ENCODE results near the gene ACTL6B.
A peak's percentile ranks its signal among the peaks of the same experiment; 100 is the strongest.

Gene ACTL6B

GRCh38 chr7:100682228-100682741 lies 26.0 kb upstream of the ACTL6B start:
- Histone ChIP-seq H3K9me3 (ENCODE audit: control insufficient read depth, low read depth, low read length) (no peaks in the 10 kb centered on the region), H3K27ac (ENCODE audit: low read length) (no peak overlapping the region), H3K27me3 (ENCODE audit: control insufficient read depth, insufficient read depth, low read length) (no peaks in the 10 kb centered on the region), H3K4me1 (ENCODE audit: control insufficient read depth, low read depth, low read length) (no peaks in the 10 kb centered on the region), H3K9ac (ENCODE audit: low read length) (no peak overlapping the region), H3K4me3 (ENCODE audit: low read length) (no peak overlapping the region), H3K36me3 (ENCODE audit: control insufficient read depth, low read depth, low read length) (peaks cover 70% of the 10 kb centered on the region)

GRCh38 chr7:100681491-100682227 lies 25.4 kb upstream of the ACTL6B start:
- no peak overlapping the region for H3K9ac ChIP-seq (ENCODE audit: low read length)
- no peaks in the 10 kb centered on the region for H3K27me3 ChIP-seq (ENCODE audit: control insufficient read depth, insufficient read depth, low read length)
- no peak overlapping the region for H3K27ac ChIP-seq (ENCODE audit: low read length)
- peaks cover 65% of the 10 kb centered on the region for H3K36me3 ChIP-seq (ENCODE audit: control insufficient read depth, low read depth, low read length)
- H3K4me1 ChIP-seq (ENCODE audit: control insufficient read depth, low read depth, low read length), result no peaks in the 10 kb centered on the region
- H3K9me3 ChIP-seq (ENCODE audit: control insufficient read depth, low read depth, low read length), result no peaks in the 10 kb centered on the region
- H3K4me3 ChIP-seq (ENCODE audit: low read length), result no peak overlapping the region

GRCh38 chr7:100680576-100681271 lies 24.5 kb upstream of the ACTL6B start:
- Histone ChIP-seq H3K36me3 (ENCODE audit: control insufficient read depth, low read depth, low read length) (peaks cover 55% of the 10 kb centered on the region), H3K27ac (ENCODE audit: low read length) (no peak overlapping the region)

GRCh38 chr7:100679927-100680575 lies 23.8 kb upstream of the ACTL6B start:
- no peak overlapping the region for H3K27ac ChIP-seq (ENCODE audit: low read length)
- H3K36me3 ChIP-seq (ENCODE audit: control insufficient read depth, low read depth, low read length), result peaks cover 49% of the 10 kb centered on the region
- H3K27me3 ChIP-seq (ENCODE audit: control insufficient read depth, insufficient read depth, low read length), result no peaks in the 10 kb centered on the region
- H3K4me3 ChIP-seq (ENCODE audit: low read length), result no peak overlapping the region
- no peak overlapping the region for H3K9ac ChIP-seq (ENCODE audit: low read length)
- no peaks in the 10 kb centered on the region for H3K9me3 ChIP-seq (ENCODE audit: control insufficient read depth, low read depth, low read length)
- H3K4me1 ChIP-seq (ENCODE audit: control insufficient read depth, low read depth, low read length), result no peaks in the 10 kb centered on the region

More at GRCh38 chr7:100680576-100681271, 24.5 kb upstream of the ACTL6B start:
- Histone ChIP-seq H3K27me3 (ENCODE audit: control insufficient read depth, insufficient read depth, low read length) (no peaks in the 10 kb centered on the region), H3K4me3 (ENCODE audit: low read length) (no peak overlapping the region), H3K9me3 (ENCODE audit: control insufficient read depth, low read depth, low read length) (no peaks in the 10 kb centered on the region), H3K9ac (ENCODE audit: low read length) (no peak overlapping the region), H3K4me1 (ENCODE audit: control insufficient read depth, low read depth, low read length) (no peaks in the 10 kb centered on the region)

GRCh38 chr7:100679129-100679926 lies 23.1 kb upstream of the ACTL6B start:
- peaks cover 41% of the 10 kb centered on the region for H3K36me3 ChIP-seq (ENCODE audit: control insufficient read depth, low read depth, low read length)
- no peak overlapping the region for H3K4me3 ChIP-seq (ENCODE audit: low read length)
- H3K4me1 ChIP-seq (ENCODE audit: control insufficient read depth, low read depth, low read length), result no peaks in the 10 kb centered on the region
- H3K9ac ChIP-seq (ENCODE audit: low read length), result no peak overlapping the region
- no peaks in the 10 kb centered on the region for H3K9me3 ChIP-seq (ENCODE audit: control insufficient read depth, low read depth, low read length)
- H3K27ac ChIP-seq (ENCODE audit: low read length), result no peak overlapping the region
- no peaks in the 10 kb centered on the region for H3K27me3 ChIP-seq (ENCODE audit: control insufficient read depth, insufficient read depth, low read length)

- Histone ChIP-seq H3K9me3 (ENCODE audit: control insufficient read depth, low read depth, low read length) (no peaks in the 10 kb centered on the region), H3K36me3 (ENCODE audit: control insufficient read depth, low read depth, low read length) (peaks cover 33% of the 10 kb centered on the region), H3K4me3 (ENCODE audit: low read length) (no peak overlapping the region), H3K27me3 (ENCODE audit: control insufficient read depth, insufficient read depth, low read length) (no peaks in the 10 kb centered on the region), H3K27ac (ENCODE audit: low read length) (no peak overlapping the region), H3K9ac (ENCODE audit: low read length) (no peak overlapping the region), H3K4me1 (ENCODE audit: control insufficient read depth, low read depth, low read length) (no peaks in the 10 kb centered on the region)
Observed at GRCh38 chr7:100678291-100678984, 22.2 kb upstream of the ACTL6B start.

- Histone ChIP-seq H3K4me1 (ENCODE audit: control insufficient read depth, low read depth, low read length) (no peaks in the 10 kb centered on the region), H3K4me3 (ENCODE audit: low read length) (no peak overlapping the region), H3K27me3 (ENCODE audit: control insufficient read depth, insufficient read depth, low read length) (peaks cover 4% of the 10 kb centered on the region), H3K9me3 (ENCODE audit: control insufficient read depth, low read depth, low read length) (no peaks in the 10 kb centered on the region), H3K9ac (ENCODE audit: low read length) (no peak overlapping the region), H3K27ac (ENCODE audit: low read length) (no peak overlapping the region), H3K36me3 (ENCODE audit: control insufficient read depth, low read depth, low read length) (peaks cover 25% of the 10 kb centered on the region)
Observed at GRCh38 chr7:100677308-100678267, 21.3 kb upstream of the ACTL6B start.

- peaks cover 16% of the 10 kb centered on the region for H3K36me3 ChIP-seq (ENCODE audit: control insufficient read depth, low read depth, low read length)
- H3K27ac ChIP-seq (ENCODE audit: low read length), result no peak overlapping the region
- H3K9ac ChIP-seq (ENCODE audit: low read length), result no peak overlapping the region
- H3K27me3 ChIP-seq (ENCODE audit: control insufficient read depth, insufficient read depth, low read length), result peaks cover 13% of the 10 kb centered on the region
- no peaks in the 10 kb centered on the region for H3K9me3 ChIP-seq (ENCODE audit: control insufficient read depth, low read depth, low read length)
- H3K4me1 ChIP-seq (ENCODE audit: control insufficient read depth, low read depth, low read length), result no peaks in the 10 kb centered on the region
- peak overlapping the region; percentile 77 for H3K4me3 ChIP-seq (ENCODE audit: low read length)
Observed at GRCh38 chr7:100676501-100677306, 20.5 kb upstream of the ACTL6B start.

- no peaks in the 10 kb centered on the region for H3K4me1 ChIP-seq (ENCODE audit: control insufficient read depth, low read depth, low read length)
- H3K27ac ChIP-seq (ENCODE audit: low read length), result no peak overlapping the region
- peaks cover 11% of the 10 kb centered on the region for H3K36me3 ChIP-seq (ENCODE audit: control insufficient read depth, low read depth, low read length)
Observed at GRCh38 chr7:100675581-100676350, 19.5 kb upstream of the ACTL6B start.

More at GRCh38 chr7:100675581-100676350, 19.5 kb upstream of the ACTL6B start:
- Histone ChIP-seq H3K4me3 (ENCODE audit: low read length) (peak overlapping the region; percentile 77), H3K9ac (ENCODE audit: low read length) (peak overlapping the region; percentile 28), H3K27me3 (ENCODE audit: control insufficient read depth, insufficient read depth, low read length) (peaks cover 20% of the 10 kb centered on the region), H3K9me3 (ENCODE audit: control insufficient read depth, low read depth, low read length) (no peaks in the 10 kb centered on the region)

Data from iPS-18a (cell line).